ENCODE data around the gene COX18.
A peak's percentile ranks its signal among the peaks of the same experiment; 100 is the strongest.

The COX18 gene

DNA sequence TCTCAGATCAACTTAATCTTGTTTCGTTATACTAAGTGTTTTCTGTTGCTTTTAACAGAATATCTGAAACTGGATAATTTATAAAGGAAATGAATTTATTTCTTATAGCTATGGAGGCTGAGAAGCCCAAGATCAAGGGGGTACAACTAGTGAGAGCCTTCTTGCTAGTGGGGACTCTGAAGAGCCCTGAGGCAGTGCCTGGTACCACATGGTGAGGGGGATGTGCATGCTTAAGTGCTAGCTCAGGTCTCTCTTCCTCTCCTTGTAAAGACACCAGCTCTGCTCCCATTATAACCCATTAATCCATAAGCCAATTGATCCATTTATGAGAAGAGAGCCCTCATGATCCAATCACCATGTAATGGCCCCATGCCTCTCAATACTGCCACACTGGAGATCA is 17.9 kb downstream of the COX18 start:
- DNase-seq: no peak

DNA sequence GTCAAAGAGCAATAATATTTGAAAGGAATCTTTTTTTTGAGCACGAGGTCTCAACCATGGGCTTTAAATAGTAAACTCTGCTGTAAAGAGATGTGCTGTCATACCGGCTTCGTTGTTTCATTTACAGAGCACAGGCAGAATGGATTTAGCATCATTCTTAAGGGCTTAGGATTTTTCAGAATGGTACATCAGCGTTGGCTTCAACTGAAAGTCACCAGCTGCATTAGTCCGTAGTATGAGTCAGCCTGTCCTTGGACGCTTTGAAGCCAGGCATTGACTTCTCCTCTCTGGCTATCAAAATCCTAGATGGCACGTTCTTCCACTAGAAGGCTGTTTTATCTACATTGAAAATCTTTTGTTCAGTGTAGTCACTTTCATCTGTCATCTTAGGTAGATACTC is 23.6 kb downstream of the COX18 start:
- DNase-seq: no peak

DNA sequence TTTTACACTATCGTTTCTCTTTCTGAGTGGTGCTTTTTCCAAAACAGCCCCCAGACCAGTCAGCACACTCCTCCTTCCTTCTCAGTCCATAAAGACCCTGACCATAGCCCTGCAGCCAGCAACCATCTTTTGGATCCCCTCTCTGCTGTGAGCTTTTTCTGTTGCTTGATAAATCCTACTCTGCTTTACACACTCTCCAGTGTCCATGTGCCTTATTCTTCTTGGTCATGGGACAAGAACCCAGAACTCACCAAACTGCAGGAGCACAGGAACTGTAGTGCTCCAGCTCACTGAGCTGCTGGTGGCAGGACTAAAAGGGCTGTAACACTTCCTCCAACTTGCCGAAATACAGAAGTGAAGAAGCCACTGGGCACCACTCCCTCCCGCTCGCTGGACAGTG is 32.5 kb downstream of the COX18 start:
- DNase-seq: no peak

DNA sequence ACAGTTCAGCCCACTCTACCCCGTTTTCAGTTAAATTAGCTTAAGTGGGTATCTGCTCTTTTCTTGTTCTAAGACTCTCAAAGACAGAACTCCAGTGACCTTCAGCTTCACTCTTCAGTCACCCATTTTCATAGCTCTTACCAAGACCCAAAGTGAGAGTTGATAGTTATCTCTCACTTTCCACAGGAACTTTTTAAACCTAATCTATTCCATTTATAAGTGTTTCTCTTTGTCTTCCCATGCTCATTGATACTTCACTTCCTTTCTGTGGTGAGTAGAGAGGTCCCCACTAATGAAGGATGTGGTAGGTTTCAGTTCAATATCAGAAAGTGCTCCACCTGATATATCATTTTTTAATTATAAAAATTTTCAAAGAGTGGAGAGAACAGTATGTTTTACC is 33.4 kb downstream of the COX18 start:
- DNase-seq: no peak

DNA sequence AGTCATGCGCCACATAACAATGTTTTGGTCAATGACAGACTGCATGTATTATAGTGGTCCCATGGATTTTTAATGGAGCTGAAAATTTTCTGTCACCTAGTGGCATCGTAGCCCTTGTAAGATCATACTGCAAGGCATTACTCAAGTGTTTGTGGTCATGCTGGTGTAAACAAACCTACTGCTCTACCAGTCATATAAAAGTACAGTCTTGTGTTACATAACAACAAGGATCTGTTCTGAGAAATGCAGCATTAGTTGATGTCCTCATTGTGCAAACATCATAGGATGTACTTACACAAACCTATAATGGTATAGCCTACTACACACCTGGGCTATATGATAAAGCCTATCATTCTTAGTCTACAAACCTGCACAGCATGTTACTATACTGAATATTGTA is 34.6 kb downstream of the COX18 start:
- no peak for DNase-seq

DNA sequence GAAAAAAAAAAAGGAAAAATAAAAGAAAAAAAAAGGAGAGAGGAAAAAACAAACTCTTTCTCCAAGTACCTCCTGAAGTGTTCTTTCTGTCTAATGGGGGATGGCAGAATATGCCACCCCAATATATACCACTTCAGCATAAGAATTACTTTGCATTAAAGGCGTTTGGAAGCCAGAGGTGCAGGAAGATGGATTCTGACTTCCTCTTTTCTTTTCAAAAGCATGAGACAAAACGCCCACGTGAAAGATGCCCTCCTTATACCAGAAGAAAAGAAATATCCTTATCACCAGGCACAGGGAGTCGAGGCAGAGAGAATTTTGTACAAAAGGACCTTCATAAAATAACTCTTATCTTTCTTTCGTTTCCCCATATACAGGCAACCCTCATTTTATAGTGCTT is 40.9 kb downstream of the COX18 start:
- DNase-seq: peak; percentile 2

DNA sequence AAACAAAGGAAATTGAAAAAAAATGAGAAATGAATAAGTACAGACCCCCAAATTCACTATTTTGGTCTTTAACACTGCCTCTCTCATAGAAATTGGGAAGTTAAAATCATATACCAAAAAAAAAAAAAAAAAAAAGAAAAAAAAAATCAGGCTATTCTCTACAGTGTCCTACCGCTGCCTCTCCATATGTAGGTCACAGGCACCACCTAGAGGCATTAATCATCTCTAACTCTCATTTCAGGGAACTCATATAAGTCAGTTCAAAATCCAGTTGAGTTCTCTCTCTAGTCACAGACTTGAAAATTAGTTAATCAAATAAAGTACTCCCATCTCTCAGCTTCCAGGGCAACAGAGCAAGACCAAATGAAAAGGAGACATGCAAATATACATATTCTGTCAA is 47.9 kb downstream of the COX18 start:
- peak; percentile 3 for DNase-seq

DNA sequence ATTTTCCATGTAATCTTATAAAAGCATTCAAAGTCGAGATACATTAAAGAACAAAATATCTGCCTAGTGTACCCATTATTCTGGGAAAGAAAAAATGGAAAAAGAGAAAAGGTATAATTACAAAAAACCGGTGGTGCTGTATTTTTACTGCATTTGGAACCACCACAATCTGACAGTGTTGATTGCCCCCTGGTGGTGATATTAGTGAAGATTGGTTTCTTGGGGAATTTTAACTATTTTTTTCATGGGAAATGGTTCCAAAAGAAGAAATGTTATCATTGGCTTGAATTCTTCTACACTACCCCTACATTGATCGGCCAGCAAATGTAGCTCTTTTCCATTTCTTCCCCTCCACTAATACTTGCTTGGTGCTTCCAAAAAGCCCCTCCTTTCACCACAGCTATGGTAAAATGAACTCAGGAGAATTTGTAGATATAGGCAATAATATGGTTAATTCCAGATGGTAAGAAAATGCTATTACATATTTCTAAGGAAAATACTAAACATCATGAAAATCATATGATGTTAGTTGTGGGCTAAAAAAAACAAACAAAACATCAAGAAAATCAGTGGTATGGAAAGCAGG is 50.0 kb downstream of the COX18 start:
- peak; percentile 59 for DNase-seq

DNA sequence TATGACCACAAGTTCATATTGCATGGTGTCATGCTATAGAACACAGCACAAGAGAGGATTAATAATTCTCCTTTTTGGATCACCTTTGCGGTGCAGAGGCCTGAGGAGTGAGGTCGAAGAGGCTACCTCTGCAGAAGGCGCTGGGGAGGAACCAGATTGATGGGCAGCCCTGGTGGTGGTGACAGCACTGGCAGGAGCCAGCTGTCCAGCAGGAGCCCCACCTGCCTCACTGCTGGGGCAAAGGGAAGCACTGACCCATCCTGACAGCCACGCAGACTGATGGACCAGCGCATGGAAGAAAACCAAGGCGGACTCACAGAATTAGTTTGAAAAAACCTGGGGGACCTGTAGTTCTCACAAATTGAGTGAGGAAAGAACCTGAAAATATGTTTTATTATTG is 50.9 kb downstream of the COX18 start:
- no peak for DNase-seq

DNA sequence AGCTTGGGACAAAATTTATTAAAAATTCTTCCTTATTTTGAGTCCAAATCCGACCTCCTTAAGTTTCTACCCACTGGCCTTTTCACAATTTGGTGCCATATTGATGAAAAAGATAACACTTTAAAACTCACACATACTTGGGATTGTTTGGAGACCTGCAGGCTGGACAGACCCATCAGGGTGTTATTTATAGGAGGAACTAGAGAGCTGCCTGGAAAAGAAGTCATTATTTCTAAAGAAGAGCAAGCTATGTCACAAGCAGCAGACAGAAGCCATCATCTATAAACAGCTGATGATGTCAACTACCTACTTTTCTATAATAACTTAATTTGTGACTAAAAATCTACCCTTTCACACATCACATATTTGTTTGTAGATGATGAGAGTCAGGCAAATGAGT is 56.2 kb downstream of the COX18 start:
- DNase-seq: no peak

DNA sequence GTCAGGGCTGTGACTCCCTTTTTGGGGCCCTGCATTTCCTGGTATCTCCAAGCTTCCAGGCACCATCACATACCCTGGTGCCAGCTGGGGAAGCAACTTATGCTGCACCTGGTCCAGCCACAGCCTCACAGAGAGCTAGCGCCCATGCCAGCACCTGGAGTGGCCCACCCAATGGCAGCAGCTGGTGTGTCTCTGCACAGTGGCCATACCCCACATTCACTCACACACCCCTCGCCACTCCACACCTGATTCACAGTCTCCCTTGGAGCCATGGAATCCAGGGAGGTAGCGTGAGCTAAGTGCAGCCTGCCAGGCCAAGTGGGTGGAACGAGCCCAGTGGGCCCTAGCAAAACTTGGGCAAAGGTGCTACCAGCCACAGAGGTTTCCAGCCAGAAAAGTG is 56.8 kb downstream of the COX18 start:
- no peak for DNase-seq

DNA sequence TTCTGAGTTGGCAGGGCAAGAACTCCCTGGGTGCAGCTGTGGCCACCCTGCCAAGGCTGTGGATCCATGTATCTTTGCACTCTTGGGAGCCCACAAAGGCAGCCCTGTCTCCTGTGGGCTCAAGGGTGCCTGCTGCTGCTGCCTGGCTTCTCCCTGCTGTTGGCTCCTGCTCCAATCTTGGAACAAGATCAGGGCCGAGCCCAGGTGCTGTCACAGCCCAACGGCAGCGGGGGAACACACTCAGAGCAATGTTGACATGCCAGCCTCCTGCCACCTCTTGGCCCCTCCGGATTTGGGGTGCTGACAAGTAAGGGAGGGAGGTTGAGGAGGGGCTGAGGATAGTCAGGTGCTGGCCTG is 57.9 kb downstream of the COX18 start:
- DNase-seq: no peak

DNA sequence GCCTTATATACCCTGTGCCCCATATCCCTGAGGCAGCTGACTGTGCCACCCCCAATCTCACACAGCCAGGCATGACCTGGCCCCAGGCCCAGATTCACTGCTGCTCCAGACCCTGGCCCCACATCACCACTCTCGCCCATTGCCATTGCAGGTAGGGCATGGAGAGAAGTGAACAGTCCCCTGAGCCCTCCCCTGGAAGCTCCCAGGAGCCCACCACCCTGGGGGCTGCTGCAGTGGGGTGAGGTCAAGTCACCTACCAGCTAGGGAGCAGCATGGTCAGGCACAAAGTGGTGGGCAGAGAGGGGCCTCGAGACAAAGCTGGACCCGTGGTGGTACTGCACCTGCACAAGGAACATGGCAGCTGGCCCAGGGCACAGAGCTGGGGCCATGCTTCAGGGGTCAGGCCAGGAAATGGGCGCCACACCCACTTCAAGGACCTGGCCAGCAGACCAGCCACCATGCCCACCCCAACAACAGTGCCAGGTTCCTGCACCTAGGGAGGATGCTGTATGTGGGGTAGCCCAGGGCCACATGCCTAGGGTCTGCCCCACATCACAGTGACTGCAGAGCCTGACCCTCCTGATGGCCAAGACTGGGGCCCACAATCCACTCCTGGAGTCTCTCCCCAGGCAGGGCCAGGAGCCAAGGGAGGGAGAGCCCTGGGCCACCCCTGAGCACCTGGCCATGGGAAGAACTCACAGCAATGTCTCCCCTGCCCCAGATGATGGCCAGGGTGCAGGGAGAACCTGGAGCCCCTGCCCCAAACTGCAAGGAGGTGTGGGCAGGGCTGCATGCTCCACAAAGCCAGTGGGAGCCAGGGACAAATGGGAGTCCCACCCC is 58.5 kb downstream of the COX18 start:
- DNase-seq: no peak

DNA sequence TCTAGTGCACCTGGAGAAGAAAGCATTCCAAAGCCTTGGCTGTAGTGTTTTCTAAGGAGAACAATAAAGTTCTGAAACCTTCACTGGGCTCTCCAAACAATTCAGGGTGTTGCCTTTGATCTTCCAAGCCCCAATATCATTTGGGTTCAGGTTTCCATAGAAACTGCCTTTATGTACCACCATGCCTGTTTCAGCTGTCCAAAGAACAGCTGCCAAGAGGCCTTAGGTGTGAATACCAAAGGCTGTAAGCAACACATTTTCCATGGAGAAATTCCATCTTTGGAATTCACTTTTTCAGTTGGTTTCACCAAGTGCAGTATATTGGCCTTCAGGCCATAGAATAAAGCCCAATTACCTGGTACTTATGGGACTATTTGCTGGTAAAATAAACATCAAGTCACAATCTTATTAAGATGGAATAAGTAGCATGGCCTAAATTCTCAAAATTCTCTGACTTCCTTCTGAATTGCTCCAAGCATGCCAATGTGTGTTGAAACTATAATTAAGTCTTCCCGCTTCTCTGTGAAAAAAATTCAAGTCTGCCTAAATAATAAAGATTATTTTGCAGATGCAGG is 61.9 kb downstream of the COX18 start:
- no peak for DNase-seq

DNA sequence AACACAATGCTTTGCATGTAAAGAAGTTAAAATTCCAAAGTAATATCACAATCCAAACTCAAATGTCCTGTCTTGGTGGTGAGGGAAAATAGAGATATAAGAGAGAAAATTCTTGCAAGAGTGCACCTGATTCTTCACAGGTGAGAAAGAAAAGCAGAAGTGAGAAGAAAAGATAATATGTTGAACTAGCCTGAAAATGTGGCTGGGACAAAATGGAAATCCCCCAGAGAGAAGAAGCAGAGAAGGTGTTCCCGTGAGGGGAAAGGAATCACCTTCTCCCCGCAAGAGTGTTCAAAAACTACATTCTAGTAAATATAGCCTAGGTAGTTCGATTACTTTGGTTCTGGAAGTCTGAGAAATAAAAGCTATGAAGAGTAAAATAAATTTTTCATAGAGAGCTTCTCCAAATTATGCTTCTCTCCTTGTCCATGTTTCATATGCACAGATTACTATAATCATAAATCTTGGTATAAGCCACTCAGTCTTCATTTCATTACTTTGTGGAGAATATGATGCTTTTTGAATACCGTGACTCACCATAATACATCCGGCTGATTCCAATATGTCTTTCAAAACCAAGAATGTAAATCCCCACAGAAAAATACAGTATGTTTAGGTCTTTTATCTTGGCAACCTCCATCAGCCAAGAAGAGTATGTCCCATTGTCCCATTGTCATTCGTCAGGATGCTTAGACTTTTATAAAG is 63.1 kb downstream of the COX18 start:
- DNase-seq: no peak

DNA sequence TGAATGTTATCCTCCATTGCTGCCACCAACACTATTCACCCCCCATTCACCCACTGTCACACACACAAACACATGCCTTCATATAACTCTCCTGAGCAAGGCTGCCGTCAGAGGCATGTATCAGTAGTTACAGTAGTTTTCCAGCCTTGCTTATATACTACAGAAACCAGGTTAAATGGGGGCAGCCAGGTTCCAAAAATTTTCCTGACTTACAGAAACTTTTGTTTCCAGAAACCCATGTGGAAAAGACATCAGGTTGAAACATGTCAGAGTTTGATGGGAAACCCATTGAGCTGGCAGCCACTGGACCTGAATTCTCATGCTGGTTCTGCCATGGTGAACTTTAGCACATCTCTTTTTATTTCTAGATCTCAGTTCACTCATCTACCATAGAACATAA is 64.0 kb downstream of the COX18 start:
- DNase-seq: no peak
